ENCODE data around the gene LTBP1. TPM values are rescaled to one million over a fixed set of nuclear protein-coding genes. Genes with fewer than 3 reads are reported as not detected.

Gene LTBP1
- total and polyA plus RNA-seq, 7 experiments from 2014 or later: 0.29 to 2.1 TPM; not detected in 5

DNA sequence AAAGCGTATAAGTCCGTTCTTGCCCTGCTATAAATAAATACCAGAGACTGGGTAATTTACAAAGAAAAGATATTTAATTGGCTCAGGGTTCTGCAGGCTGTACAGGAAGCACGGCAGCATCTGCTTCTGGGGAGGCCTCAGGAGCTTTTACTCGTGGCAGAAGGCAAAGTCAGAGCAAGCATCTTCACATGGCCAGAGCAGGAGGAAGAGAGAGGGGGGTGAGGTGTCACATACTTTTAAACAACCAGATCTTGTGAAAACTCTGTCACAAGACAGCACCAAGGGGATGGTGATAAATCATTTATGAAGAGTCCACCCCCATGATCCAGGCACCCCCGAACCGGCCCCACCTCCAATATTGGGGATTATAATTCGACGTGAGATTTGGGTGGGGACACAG, 130.6 kb downstream of the LTBP1 start:
- Mint-ChIP-seq H3K4me3 (no peak overlapping the region), H3K36me3 (peaks cover 0 to 1% (median 0%) of the 10 kb centered on the region in 5 donors), H3K27ac (no peak overlapping the region), H3K27me3 (peaks cover 4 to 26% (median 10%) of the 10 kb centered on the region in 5 donors), H3K9me3 (no peaks in the 10 kb centered on the region), H3K4me1 (peaks cover 0 to 5% (median 0%) of the 10 kb centered on the region in 7 donors)
- ChIA-PET POLR2A (no interaction called here), CTCF (no interaction called here)
- DNase-seq (no peak), ATAC-seq (no peak)
- intact Hi-C loops (cut with micrococcal nuclease): no loop called here
- Histone ChIP-seq H3K27ac (ENCODE audit: low read depth, low read length) (no peak overlapping the region), H3K36me3 (ENCODE audit: control insufficient read depth in 2 of 3, insufficient read depth in 3 of 3, low read length in 3 of 3) (no peaks in the 10 kb centered on the region), H3K9me3 (ENCODE audit: control insufficient read depth in 2 of 3, low read length in 3 of 3) (no peaks in the 10 kb centered on the region), H3K4me1 (ENCODE audit: control insufficient read depth in 2 of 2, insufficient read depth in 2 of 2, low read length in 2 of 2) (no peaks in the 10 kb centered on the region), H3K27me3 (ENCODE audit: control insufficient read depth in 2 of 2, insufficient read depth in 2 of 2, low read length in 2 of 2) (no peaks in the 10 kb centered on the region), H3K4me3 (ENCODE audit: low read length) (no peak overlapping the region)

DNA sequence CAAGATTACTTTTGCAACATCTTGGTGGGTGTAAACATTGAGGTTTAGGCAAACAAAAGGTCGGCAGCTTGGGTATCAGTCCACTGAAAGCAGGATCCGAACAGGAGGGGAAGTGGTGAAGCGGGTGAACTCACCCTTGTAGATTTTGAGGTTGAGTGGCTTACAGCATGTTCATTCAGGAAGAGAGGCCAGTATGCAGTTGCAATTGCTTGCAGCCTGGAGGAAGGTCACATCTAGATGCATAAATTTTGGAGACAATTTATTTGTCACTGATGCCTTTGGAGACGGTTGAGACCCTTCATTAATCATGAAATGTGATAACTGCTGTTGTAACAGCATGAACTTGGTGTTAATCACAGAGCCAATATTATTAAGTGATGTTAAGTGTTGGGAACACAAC, 131.1 kb downstream of the LTBP1 start:
- ATAC-seq: peak; percentile 57

DNA sequence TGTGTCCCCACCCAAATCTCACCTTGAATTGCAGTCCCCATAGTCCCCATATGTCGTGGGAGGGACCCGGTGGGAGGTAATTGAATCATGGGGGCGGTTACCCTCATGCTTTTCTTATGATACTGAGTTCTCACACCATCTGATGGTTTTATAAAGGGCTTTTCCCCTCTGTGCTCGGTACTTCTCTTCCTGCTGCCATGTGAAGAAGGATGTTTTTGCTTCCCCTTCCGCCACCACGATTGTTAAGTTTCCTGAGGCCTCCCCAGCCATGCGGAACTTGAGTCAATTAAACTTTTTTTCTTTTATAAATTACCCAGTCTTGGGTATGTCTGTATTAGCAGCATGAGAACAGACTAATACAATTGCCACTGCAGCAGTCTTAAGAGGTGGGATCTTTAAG, 134.9 kb downstream of the LTBP1 start:
- Mint-ChIP-seq H3K9me3 (peaks cover 0 to 6% (median 0%) of the 10 kb centered on the region in 11 donors), H3K27me3 (peaks cover 9 to 41% (median 20%) of the 10 kb centered on the region in 5 donors)

More for the DNA sequence above, 131.1 kb downstream of the LTBP1 start:
- no peaks in the 10 kb centered on the region for H3K4me1 ChIP-seq (ENCODE audit: control insufficient read depth in 2 of 2, insufficient read depth in 2 of 2, low read length in 2 of 2)
- ChIA-PET CTCF (no interaction called here), POLR2A (no interaction called here)
- no peaks in the 10 kb centered on the region for H3K36me3 ChIP-seq (ENCODE audit: control insufficient read depth in 2 of 3, insufficient read depth in 3 of 3, low read length in 3 of 3)
- Mint-ChIP-seq H3K4me1 (peaks cover 0 to 5% (median 0%) of the 10 kb centered on the region in 7 donors), H3K9me3 (peaks cover 0 to 2% (median 0%) of the 10 kb centered on the region in 11 donors), H3K36me3 (peaks cover 0 to 1% (median 0%) of the 10 kb centered on the region in 5 donors), H3K4me3 (no peak overlapping the region), H3K27me3 (peaks cover 4 to 26% (median 12%) of the 10 kb centered on the region in 5 donors), H3K27ac (no peak overlapping the region)
- no peak overlapping the region for H3K4me3 ChIP-seq (ENCODE audit: low read length)
- H3K9me3 ChIP-seq (ENCODE audit: control insufficient read depth in 2 of 3, low read length in 3 of 3): no peaks in the 10 kb centered on the region
- H3K27me3 ChIP-seq (ENCODE audit: control insufficient read depth in 2 of 2, insufficient read depth in 2 of 2, low read length in 2 of 2): no peaks in the 10 kb centered on the region
- intact Hi-C loops (cut with micrococcal nuclease): no loop called here
- no peak overlapping the region for H3K27ac ChIP-seq (ENCODE audit: low read depth, low read length)
- no peak for DNase-seq

DNA sequence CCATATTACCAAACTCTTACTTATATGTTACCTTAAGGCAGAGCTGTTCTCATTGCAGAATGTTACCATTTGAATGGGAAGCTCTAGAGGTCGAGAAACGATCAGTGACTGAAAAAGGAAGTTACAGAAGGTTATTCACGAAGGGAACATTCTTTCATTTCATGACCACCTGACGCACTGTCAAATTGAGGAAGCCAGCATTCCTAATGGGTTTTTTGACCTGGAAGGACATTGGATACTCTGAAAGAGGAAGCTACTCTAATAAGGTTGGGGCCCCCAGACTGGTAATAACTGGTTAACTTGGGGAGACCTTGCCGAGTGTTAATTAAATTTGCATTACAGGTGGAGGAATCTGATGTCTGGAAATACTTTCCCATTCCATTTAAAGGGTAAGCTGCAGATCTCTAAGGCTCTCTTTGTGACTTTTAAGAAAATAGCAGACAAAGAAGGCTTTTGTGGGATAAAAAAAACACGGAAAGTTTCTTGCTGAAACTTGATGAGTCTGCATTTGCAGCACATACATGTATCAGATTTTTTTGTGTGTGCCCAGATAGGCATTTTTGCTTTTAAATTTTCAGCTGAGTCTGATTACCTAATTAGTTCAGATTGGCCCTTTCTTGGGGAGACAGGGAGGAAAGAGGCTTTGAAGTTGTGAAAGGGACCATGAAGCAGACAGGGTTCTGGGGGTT, 137.1 kb downstream of the LTBP1 start:
- no peaks in the 10 kb centered on the region for H3K36me3 ChIP-seq (ENCODE audit: control insufficient read depth in 2 of 3, insufficient read depth in 3 of 3, low read length in 3 of 3)
- Mint-ChIP-seq H3K9me3 (peaks cover 0 to 6% (median 0%) of the 10 kb centered on the region in 11 donors), H3K4me3 (no peak overlapping the region), H3K27ac (no peak overlapping the region), H3K4me1 (peaks cover 0 to 11% (median 0%) of the 10 kb centered on the region in 7 donors), H3K36me3 (peaks cover 0 to 4% (median 0%) of the 10 kb centered on the region in 5 donors), H3K27me3 (peaks cover 7 to 36% (median 20%) of the 10 kb centered on the region in 5 donors)
- ATAC-seq: no peak
- no peak for DNase-seq
- POLR2A ChIA-PET: no interaction called here
- no peaks in the 10 kb centered on the region for H3K27me3 ChIP-seq (ENCODE audit: control insufficient read depth in 2 of 2, insufficient read depth in 2 of 2, low read length in 2 of 2)
- H3K27ac ChIP-seq (ENCODE audit: low read depth, low read length): no peak overlapping the region
- H3K4me1 ChIP-seq (ENCODE audit: control insufficient read depth in 2 of 2, insufficient read depth in 2 of 2, low read length in 2 of 2): no peaks in the 10 kb centered on the region
- no peaks in the 10 kb centered on the region for H3K9me3 ChIP-seq (ENCODE audit: control insufficient read depth in 2 of 3, low read length in 3 of 3)
- H3K4me3 ChIP-seq (ENCODE audit: low read length): no peak overlapping the region
- CTCF ChIA-PET: no interaction called here
- intact Hi-C loops (cut with micrococcal nuclease): no loop called here

More for the DNA sequence above, 134.9 kb downstream of the LTBP1 start:
- ATAC-seq (no peak), DNase-seq (no peak)
- Mint-ChIP-seq H3K27ac (no peak overlapping the region), H3K4me1 (peaks cover 0 to 16% (median 0%) of the 10 kb centered on the region in 7 donors), H3K4me3 (no peak overlapping the region), H3K36me3 (peaks cover 0 to 4% (median 0%) of the 10 kb centered on the region in 5 donors)
- H3K9me3 ChIP-seq (ENCODE audit: control insufficient read depth in 2 of 3, low read length in 3 of 3): no peaks in the 10 kb centered on the region
- intact Hi-C loops (cut with micrococcal nuclease): no loop called here
- no peaks in the 10 kb centered on the region for H3K4me1 ChIP-seq (ENCODE audit: control insufficient read depth in 2 of 2, insufficient read depth in 2 of 2, low read length in 2 of 2)
- no peaks in the 10 kb centered on the region for H3K36me3 ChIP-seq (ENCODE audit: control insufficient read depth in 2 of 3, insufficient read depth in 3 of 3, low read length in 3 of 3)
- ChIA-PET CTCF (no interaction called here), POLR2A (no interaction called here)
- H3K4me3 ChIP-seq (ENCODE audit: low read length): no peak overlapping the region
- no peaks in the 10 kb centered on the region for H3K27me3 ChIP-seq (ENCODE audit: control insufficient read depth in 2 of 2, insufficient read depth in 2 of 2, low read length in 2 of 2)
- H3K27ac ChIP-seq (ENCODE audit: low read depth, low read length): no peak overlapping the region

DNA sequence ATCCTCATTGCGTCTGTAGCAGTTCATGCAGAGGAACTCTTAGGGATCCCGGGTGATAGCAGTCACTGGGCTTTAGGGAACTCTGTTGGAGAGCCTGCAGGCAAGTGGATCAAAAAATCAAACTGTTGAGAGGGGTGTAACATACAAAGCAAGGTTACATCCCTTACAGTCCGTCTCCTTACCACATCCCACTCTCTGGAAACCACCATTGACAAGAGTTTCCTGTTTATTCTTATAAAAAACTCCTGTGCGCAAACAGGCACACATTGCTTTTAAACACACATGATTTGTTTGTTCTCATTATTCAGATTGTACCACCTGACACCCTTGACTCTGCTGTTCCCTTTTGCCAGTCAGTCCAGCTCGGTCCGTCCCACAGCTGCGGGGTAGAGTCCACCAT, 137.7 kb downstream of the LTBP1 start:
- peaks cover 0 to 6% (median 0%) of the 10 kb centered on the region in 11 donors for H3K9me3 Mint-ChIP-seq
- H3K36me3 Mint-ChIP-seq: peaks cover 0 to 4% (median 0%) of the 10 kb centered on the region in 5 donors
- Histone ChIP-seq H3K36me3 (ENCODE audit: control insufficient read depth in 2 of 3, insufficient read depth in 3 of 3, low read length in 3 of 3) (no peaks in the 10 kb centered on the region), H3K27ac (ENCODE audit: low read depth, low read length) (no peak overlapping the region), H3K9me3 (ENCODE audit: control insufficient read depth in 2 of 3, low read length in 3 of 3) (no peaks in the 10 kb centered on the region), H3K27me3 (ENCODE audit: control insufficient read depth in 2 of 2, insufficient read depth in 2 of 2, low read length in 2 of 2) (no peaks in the 10 kb centered on the region), H3K4me1 (ENCODE audit: control insufficient read depth in 2 of 2, insufficient read depth in 2 of 2, low read length in 2 of 2) (no peaks in the 10 kb centered on the region), H3K4me3 (ENCODE audit: low read length) (no peak overlapping the region)
- no peak for DNase-seq
- H3K27ac Mint-ChIP-seq: no peak overlapping the region
- POLR2A ChIA-PET: no interaction called here
- peaks cover 7 to 36% (median 20%) of the 10 kb centered on the region in 5 donors for H3K27me3 Mint-ChIP-seq
- peaks cover 0 to 11% (median 0%) of the 10 kb centered on the region in 7 donors for H3K4me1 Mint-ChIP-seq
- ATAC-seq: no peak
- intact Hi-C loops (cut with micrococcal nuclease): no loop called here
- CTCF ChIA-PET: no interaction called here
- no peak overlapping the region for H3K4me3 Mint-ChIP-seq

DNA sequence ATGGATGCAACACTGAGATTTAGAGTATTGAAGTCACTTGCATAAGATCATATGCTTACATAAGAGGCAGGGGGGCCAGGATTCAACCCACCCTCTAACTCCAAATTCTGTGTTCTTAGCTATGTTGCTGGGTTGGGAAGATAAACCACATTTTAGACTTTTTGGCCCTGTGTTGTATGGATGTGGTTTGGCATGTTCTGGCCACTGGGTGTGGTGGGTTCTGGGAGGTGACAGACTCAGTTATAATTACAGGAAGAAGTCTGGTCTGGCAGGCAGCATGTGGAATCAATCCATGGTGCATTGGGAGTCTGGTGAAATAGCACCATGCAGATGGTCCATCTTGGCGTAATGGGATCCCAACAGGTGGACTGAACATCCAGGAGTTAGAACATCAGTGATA, 138.9 kb downstream of the LTBP1 start:
- no peak overlapping the region for H3K4me3 Mint-ChIP-seq
- POLR2A ChIA-PET: no interaction called here

More for the DNA sequence above, 138.9 kb downstream of the LTBP1 start:
- Histone ChIP-seq H3K27me3 (ENCODE audit: control insufficient read depth in 2 of 2, insufficient read depth in 2 of 2, low read length in 2 of 2) (no peaks in the 10 kb centered on the region), H3K27ac (ENCODE audit: low read depth, low read length) (no peak overlapping the region), H3K4me1 (ENCODE audit: control insufficient read depth in 2 of 2, insufficient read depth in 2 of 2, low read length in 2 of 2) (no peaks in the 10 kb centered on the region), H3K36me3 (ENCODE audit: control insufficient read depth in 2 of 3, insufficient read depth in 3 of 3, low read length in 3 of 3) (no peaks in the 10 kb centered on the region), H3K4me3 (ENCODE audit: low read length) (no peak overlapping the region), H3K9me3 (ENCODE audit: control insufficient read depth in 2 of 3, low read length in 3 of 3) (no peaks in the 10 kb centered on the region)
- ATAC-seq (no peak), DNase-seq (no peak)
- H3K9me3 Mint-ChIP-seq: peaks cover 0 to 6% (median 0%) of the 10 kb centered on the region in 11 donors
- intact Hi-C loops (cut with micrococcal nuclease): no loop called here
- H3K4me1 Mint-ChIP-seq: peaks cover 0 to 11% (median 0%) of the 10 kb centered on the region in 7 donors
- CTCF ChIA-PET: no interaction called here
- H3K27me3 Mint-ChIP-seq: peaks cover 5 to 35% (median 20%) of the 10 kb centered on the region in 5 donors
- H3K27ac Mint-ChIP-seq: no peak overlapping the region
- peaks cover 0 to 4% (median 0%) of the 10 kb centered on the region in 5 donors for H3K36me3 Mint-ChIP-seq

Measured in naive thymus-derived CD4-positive, alpha-beta T cell (primary cell).